ENCODE results near the gene ZNF124.

ZNF124 gene

DNA sequence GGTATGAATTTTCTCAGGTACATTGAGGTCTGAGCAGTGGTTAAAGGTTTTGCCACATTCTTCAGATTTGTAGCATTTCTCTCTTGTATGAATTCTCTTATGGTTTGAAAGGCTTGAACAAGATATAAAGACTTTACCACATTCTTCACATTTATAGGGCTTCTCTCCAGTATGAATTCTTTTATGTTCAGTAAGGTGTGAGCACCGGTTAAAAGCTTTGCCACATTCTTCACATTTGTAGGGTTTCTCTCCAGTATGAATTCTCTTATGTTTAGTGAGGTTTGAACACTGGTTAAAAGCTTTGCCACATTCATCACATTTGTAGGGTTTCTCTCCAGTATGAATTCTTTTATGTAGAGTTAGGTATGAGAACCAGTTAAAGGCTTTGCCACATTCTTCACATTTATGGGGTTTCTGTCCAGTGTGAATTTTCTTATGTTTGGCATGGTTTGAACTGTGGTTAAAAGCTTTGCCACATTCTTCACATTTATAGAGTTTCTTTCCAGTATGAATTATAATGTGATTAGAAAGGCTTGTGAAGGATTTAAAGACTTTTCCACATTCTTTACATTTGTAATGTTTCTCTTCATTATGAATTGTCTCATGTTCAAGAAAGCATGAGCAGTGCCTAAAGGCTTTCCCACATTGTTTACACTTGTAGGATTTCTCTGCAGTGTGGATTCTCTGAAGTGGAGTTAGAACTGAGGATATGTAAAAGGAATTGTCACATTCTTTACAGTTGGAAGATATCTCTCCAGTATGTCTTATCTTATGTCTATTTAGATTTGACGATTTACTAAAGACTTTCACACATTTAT lies 18.4 kb upstream of the ZNF124 start:
- ATAC-seq (ENCODE audit: insufficient read depth, low read depth), result no peak
- H3K4me1 ChIP-seq (ENCODE audit: insufficient read depth, low read length), result peaks cover 14% of the 10 kb centered on the region
- TF ChIP-seq, protein P1, sequence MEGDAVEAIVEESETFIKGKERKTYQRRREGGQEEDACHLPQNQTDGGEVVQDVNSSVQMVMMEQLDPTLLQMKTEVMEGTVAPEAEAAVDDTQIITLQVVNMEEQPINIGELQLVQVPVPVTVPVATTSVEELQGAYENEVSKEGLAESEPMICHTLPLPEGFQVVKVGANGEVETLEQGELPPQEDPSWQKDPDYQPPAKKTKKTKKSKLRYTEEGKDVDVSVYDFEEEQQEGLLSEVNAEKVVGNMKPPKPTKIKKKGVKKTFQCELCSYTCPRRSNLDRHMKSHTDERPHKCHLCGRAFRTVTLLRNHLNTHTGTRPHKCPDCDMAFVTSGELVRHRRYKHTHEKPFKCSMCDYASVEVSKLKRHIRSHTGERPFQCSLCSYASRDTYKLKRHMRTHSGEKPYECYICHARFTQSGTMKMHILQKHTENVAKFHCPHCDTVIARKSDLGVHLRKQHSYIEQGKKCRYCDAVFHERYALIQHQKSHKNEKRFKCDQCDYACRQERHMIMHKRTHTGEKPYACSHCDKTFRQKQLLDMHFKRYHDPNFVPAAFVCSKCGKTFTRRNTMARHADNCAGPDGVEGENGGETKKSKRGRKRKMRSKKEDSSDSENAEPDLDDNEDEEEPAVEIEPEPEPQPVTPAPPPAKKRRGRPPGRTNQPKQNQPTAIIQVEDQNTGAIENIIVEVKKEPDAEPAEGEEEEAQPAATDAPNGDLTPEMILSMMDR (IDR thresholded peaks at IDR 0.05; ENCODE audit: borderline replicate concordance, extremely low read depth, low read length, poor library complexity, severe bottlenecking), result no peak
- H3K36me3 ChIP-seq (ENCODE audit: insufficient read depth, low read length), result peaks cover 55% of the 10 kb centered on the region
- no peak overlapping the region for H3K27ac ChIP-seq (ENCODE audit: low read length)
- no peaks in the 10 kb centered on the region for H3K79me2 ChIP-seq (ENCODE audit: insufficient read depth, low read length)
- H3K9me3 ChIP-seq (ENCODE audit: insufficient read depth, low read length, severe bottlenecking), result peaks cover 45% of the 10 kb centered on the region
- H3K9ac ChIP-seq (ENCODE audit: low read depth, low read length), result no peak overlapping the region
- H3K4me2 ChIP-seq (ENCODE audit: insufficient read depth, low read length), result no peak overlapping the region
- DNase-seq, result no peak
- H4K20me1 ChIP-seq (ENCODE audit: insufficient read depth, low read length), result no peaks in the 10 kb centered on the region
- H2AFZ ChIP-seq (ENCODE audit: low read depth, low read length), result no peak overlapping the region
- H3K4me3 ChIP-seq (ENCODE audit: low read depth in 1 of 2, low read length in 2 of 2), result no peak overlapping the region
- H3K27me3 ChIP-seq (ENCODE audit: insufficient read depth, low read length, poor library complexity), result no peaks in the 10 kb centered on the region

DNA sequence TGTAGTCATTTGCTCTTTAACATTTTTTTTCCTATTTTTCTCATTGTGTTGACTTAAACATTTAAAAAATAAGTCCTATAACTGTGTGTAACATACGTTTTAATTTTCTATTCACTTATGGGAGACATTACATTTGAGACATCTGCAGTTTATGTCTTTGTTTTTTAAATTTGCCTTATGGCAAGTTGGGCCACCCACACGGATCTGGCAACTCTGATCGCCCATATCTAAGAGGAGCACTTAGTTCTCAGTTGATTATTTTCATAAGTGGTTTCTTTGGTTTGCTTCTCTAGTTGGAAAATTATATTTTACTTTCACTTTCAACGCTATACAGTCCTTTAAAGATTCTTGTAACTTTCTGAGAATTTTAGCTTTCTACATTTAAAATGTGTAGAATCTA lies 13.8 kb upstream of the ZNF124 start:
- H3K4me2 ChIP-seq (ENCODE audit: insufficient read depth, low read length), result peak overlapping the region; percentile 35; the same call in 1 of the 2 replicates
- H2AFZ ChIP-seq (ENCODE audit: low read depth, low read length), result no peak overlapping the region
- TF ChIP-seq, protein P1 (IDR thresholded peaks at IDR 0.05; ENCODE audit: borderline replicate concordance, extremely low read depth, low read length, poor library complexity, severe bottlenecking), result no peak
- no peak for TF ChIP-seq EZH2 (IDR thresholded peaks at IDR 0.05; ENCODE audit: borderline replicate concordance, low read depth, low read length, severe bottlenecking)
- H3K36me3 ChIP-seq (ENCODE audit: insufficient read depth, low read length), result peaks cover 30% of the 10 kb centered on the region; the same call in 1 of the 2 replicates
- no peaks in the 10 kb centered on the region for H3K27me3 ChIP-seq (ENCODE audit: insufficient read depth, low read length, poor library complexity)
- H3K4me1 ChIP-seq (ENCODE audit: insufficient read depth, low read length), result peaks cover 22% of the 10 kb centered on the region
- H3K27ac ChIP-seq (ENCODE audit: low read length), result no peak overlapping the region; the same call in 1 of the 2 replicates
- no peaks in the 10 kb centered on the region for H4K20me1 ChIP-seq (ENCODE audit: insufficient read depth, low read length)
- DNase-seq (no peak), ATAC-seq (ENCODE audit: insufficient read depth, low read depth) (peak; percentile 80)
- peaks cover 19% of the 10 kb centered on the region for H3K9me3 ChIP-seq (ENCODE audit: insufficient read depth, low read length, severe bottlenecking)
- no peak overlapping the region for H3K9ac ChIP-seq (ENCODE audit: low read depth, low read length)
- H3K4me3 ChIP-seq (ENCODE audit: low read depth in 1 of 2, low read length in 2 of 2), result no peak overlapping the region
- no peaks in the 10 kb centered on the region for H3K79me2 ChIP-seq (ENCODE audit: insufficient read depth, low read length)

DNA sequence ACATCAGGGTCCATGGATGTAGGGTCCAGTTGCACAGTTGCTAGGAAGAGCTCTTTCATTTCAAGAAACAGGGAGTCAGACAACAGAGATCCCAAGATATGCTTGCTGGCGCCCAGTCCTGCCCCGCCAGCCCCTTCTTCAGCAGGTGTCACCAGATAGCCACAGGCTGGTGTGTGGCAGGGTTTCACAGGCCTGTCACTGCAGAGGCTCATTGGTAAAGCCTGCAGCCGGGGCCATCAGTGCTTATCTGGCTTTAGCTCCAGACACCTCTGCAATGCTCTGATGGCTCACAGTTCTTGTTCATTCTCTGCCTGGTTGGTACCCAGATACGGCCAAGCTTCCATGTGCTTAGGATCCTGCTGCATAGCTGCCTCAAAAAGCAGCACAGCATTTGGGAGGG lies 12.4 kb upstream of the ZNF124 start:
- TF ChIP-seq, protein P1 (IDR thresholded peaks at IDR 0.05; ENCODE audit: borderline replicate concordance, extremely low read depth, low read length, poor library complexity, severe bottlenecking), result no peak
- no peak for TF ChIP-seq EZH2 (IDR thresholded peaks at IDR 0.05; ENCODE audit: borderline replicate concordance, low read depth, low read length, severe bottlenecking)
- Histone ChIP-seq H3K9me3 (ENCODE audit: insufficient read depth, low read length, severe bottlenecking) (peaks cover 4% of the 10 kb centered on the region), H3K36me3 (ENCODE audit: insufficient read depth, low read length) (peaks cover 19% of the 10 kb centered on the region; the same call in 1 of the 2 replicates), H4K20me1 (ENCODE audit: insufficient read depth, low read length) (no peaks in the 10 kb centered on the region), H3K27me3 (ENCODE audit: insufficient read depth, low read length, poor library complexity) (no peaks in the 10 kb centered on the region), H3K79me2 (ENCODE audit: insufficient read depth, low read length) (no peaks in the 10 kb centered on the region), H2AFZ (ENCODE audit: low read depth, low read length) (no peak overlapping the region), H3K4me2 (ENCODE audit: insufficient read depth, low read length) (no peak overlapping the region), H3K9ac (ENCODE audit: low read depth, low read length) (no peak overlapping the region), H3K4me1 (ENCODE audit: insufficient read depth, low read length) (peaks cover 22% of the 10 kb centered on the region), H3K27ac (ENCODE audit: low read length) (no peak overlapping the region), H3K4me3 (ENCODE audit: low read depth in 1 of 2, low read length in 2 of 2) (no peak overlapping the region)
- no peak for ATAC-seq (ENCODE audit: insufficient read depth, low read depth)
- no peak for DNase-seq

Measured in DND-41 (cell line).